Fibroblast of villous mesenchyme (primary cell): ENCODE results near the gene SHANK3. TPM values are rescaled to one million over a fixed set of nuclear protein-coding genes. Genes with fewer than 3 reads are reported as not detected.

ENCODE experiments used
- DNase-seq: peaks from one replicate; pipeline ENCODE4 v3.0.0-alpha.2; 2010; ENCODE audit warnings: low read depth
- H3K4me3 ChIP-seq: 2 replicates; pipeline ENCODE4 v1.5.1; 2011; ENCODE audit warnings: low read depth, mild to moderate bottlenecking, low read length
- CTCF ChIP-seq: IDR thresholded peaks from 2 replicates; pipeline ENCODE4 v1.5.1; 2012; ENCODE audit warnings: low read depth, mild to moderate bottlenecking, low read length; ENCODE audit not compliant: insufficient read depth
- small RNA-seq: library from RNA; depleted of rRNA; stranded (forward); fragments of <200 nt; gene quantifications from one replicate; pipeline ENCODE3, GENCODE V24; 2012
- total RNA-seq: library from RNA; depleted of rRNA; stranded (reverse); fragments of >200 nt; gene quantifications from 2 replicates; pipeline ENCODE4 v1.2.3, GENCODE V29; 2012

Gene SHANK3
- total RNA-seq, 1 donor: 0.86 TPM

DNA sequence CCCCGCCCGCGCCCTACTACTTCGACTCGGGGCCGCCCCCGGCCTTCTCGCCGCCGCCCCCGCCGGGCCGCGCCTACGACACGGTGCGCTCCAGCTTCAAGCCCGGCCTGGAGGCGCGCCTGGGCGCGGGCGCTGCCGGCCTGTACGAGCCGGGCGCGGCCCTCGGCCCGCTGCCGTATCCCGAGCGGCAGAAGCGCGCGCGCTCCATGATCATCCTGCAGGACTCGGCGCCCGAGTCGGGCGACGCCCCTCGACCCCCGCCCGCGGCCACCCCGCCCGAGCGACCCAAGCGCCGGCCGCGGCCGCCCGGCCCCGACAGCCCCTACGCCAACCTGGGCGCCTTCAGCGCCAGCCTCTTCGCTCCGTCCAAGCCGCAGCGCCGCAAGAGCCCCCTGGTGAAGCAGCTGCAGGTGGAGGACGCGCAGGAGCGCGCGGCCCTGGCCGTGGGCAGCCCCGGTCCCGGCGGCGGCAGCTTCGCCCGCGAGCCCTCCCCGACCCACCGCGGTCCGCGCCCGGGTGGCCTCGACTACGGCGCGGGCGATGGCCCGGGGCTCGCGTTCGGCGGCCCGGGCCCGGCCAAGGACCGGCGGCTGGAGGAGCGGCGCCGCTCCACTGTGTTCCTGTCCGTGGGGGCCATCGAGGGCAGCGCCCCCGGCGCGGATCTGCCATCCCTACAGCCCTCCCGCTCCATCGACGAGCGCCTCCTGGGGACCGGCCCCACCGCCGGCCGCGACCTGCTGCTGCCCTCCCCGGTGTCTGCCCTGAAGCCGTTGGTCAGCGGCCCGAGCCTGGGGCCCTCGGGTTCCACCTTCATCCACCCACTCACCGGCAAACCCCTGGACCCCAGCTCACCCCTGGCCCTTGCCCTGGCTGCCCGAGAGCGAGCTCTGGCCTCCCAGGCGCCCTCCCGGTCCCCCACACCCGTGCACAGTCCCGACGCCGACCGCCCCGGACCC lies 48.0 kb downstream of the SHANK3 start:
- DNase-seq: no peak
- H3K4me3 ChIP-seq: no peak overlapping the region
- TF ChIP-seq CTCF: no peak

- no peak for TF ChIP-seq CTCF
- no peak overlapping the region for H3K4me3 ChIP-seq
- DNase-seq: no peak
Observed at GRCh38 chr22:50721257-50721844, 48.7 kb downstream of the SHANK3 start.

DNA sequence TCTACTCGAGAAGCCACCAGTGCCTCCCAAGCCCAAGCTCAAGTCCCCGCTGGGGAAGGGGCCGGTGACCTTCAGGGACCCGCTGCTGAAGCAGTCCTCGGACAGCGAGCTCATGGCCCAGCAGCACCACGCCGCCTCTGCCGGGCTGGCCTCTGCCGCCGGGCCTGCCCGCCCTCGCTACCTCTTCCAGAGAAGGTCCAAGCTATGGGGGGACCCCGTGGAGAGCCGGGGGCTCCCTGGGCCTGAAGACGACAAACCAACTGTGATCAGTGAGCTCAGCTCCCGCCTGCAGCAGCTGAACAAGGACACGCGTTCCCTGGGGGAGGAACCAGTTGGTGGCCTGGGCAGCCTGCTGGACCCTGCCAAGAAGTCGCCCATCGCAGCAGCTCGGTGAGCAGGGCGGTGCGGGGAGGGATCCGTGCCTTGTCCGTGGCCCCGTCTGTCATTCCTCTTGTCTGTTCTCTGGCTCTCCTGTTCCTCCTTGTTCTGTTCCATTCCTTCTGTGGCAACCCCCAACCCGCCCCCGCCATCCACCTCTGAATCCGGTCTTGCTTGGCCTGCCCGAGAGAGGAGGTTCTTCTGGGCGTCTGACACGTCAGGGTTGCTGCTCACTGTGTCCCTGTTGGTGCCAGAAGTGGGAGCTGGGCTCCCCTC lies 49.6 kb downstream of the SHANK3 start:
- DNase-seq: no peak
- TF ChIP-seq CTCF: no peak
- H3K4me3 ChIP-seq: no peak overlapping the region

Small RNA genes lying within 50 kb of the gene (small RNA-seq; reads per million reads assigned to genes)
- gene RF00019 (not detected), gene RNU6-409P (not detected)

Other genes starting within 250 kb of the SHANK3 start
- 75.1 and 82.8 TPM in 2 replicates for gene SBF1, start 197.8 kb upstream of the SHANK3 start, total RNA-seq
- gene ADM2, start 191.3 kb upstream of the SHANK3 start, total RNA-seq: 2.6 and 5.8 TPM in 2 replicates
- 0.32 TPM in 1 of 2 replicates, not detected in the other for gene MIOX, start 186.0 kb upstream of the SHANK3 start, total RNA-seq
- 50.1 and 52.5 TPM in 2 replicates for gene LMF2, start 165.1 kb upstream of the SHANK3 start, total RNA-seq
- gene NCAPH2, start 164.6 kb upstream of the SHANK3 start, total RNA-seq: 27.2 and 35.4 TPM in 2 replicates
- gene SCO2, start 147.2 kb upstream of the SHANK3 start, total RNA-seq: 2.6 TPM in 2 replicates
- 16.0 and 21.6 TPM in 2 replicates for gene TYMP, start 142.8 kb upstream of the SHANK3 start, total RNA-seq
- 0.32 TPM in 1 of 2 replicates, not detected in the other for gene KLHDC7B, start 126.9 kb upstream of the SHANK3 start, total RNA-seq
- gene SYCE3, start 109.9 kb upstream of the SHANK3 start, total RNA-seq: not detected in 2 replicates
- 3.2 and 3.9 TPM in 2 replicates for gene CPT1B, start 94.4 kb upstream of the SHANK3 start, total RNA-seq
- 18.1 and 24.5 TPM in 2 replicates for gene CHKB, start 90.0 kb upstream of the SHANK3 start, total RNA-seq
- 0.32 and 0.43 TPM in 2 replicates for gene MAPK8IP2, start 72.0 kb upstream of the SHANK3 start, total RNA-seq
- gene ARSA, start 44.7 kb upstream of the SHANK3 start, total RNA-seq: 9.9 and 19.0 TPM in 2 replicates
- gene ACR, start 65.4 kb downstream of the SHANK3 start, total RNA-seq: not detected in 2 replicates
- 16.4 and 18.6 TPM in 2 replicates for gene RABL2B, start 110.8 kb downstream of the SHANK3 start, total RNA-seq